IMR-90 (cell line): ENCODE results near the gene PLEKHA8. TPM values are rescaled to one million over a fixed set of nuclear protein-coding genes. Genes with fewer than 3 reads are reported as not detected.

Source experiments
- ATAC-seq: fragments of 200-7000 bp; cut with Tn5 transposase; 2 replicates; pipeline ENCODE4 v1.9.1; 2020; ENCODE audit warnings: low read depth, mild to moderate bottlenecking, moderate library complexity
- BruUV-seq: library from RNA; stranded (reverse); fragments of 400-500 nt; replicated peaks from 2 replicates; lab custom pipeline; 2021; lab: Mats Ljungman, UMichigan
- CTCF ChIA-PET: fragments of 300-600 bp; formaldehyde crosslinking; extraction: SDS; loops from one replicate; lab custom pipeline; 2021; ENCODE audit warnings: antibody characterized with exemption; lab: Yijun Ruan, JAX
- POLR2A ChIA-PET: fragments of 300-600 bp; sonication (Branson Sonifier 250); formaldehyde crosslinking; loops from one replicate; lab custom pipeline; 2022; ENCODE audit warnings: antibody characterized with exemption; ENCODE audit not compliant: unreplicated experiment; lab: Charles Lee
- DNase-seq: peaks from one replicate; pipeline ENCODE4 v3.0.0; 2013
- H2AFZ ChIP-seq: replicated peaks from 2 replicates; pipeline ENCODE3; 2013; ENCODE audit warnings: low read length, mild to moderate bottlenecking; ENCODE audit not compliant: poor library complexity
- H2AK5ac ChIP-seq: 2 replicates; pipeline ENCODE4 v1.6.1; 2013; ENCODE audit warnings: low read depth, low read length, inconsistent platforms
- H2AK9ac ChIP-seq: replicated peaks from 2 replicates; pipeline ENCODE3; 2013; ENCODE audit warnings: mild to moderate bottlenecking, low read depth, low read length, moderate library complexity; ENCODE audit not compliant: poor library complexity
- H2BK120ac ChIP-seq: 2 replicates; pipeline ENCODE4 v1.6.1; 2013; ENCODE audit warnings: low read depth, low read length, inconsistent platforms
- H2BK15ac ChIP-seq: 3 replicates; pipeline ENCODE4 v1.6.1; 2013; ENCODE audit warnings: low read depth, low read length, inconsistent platforms
- H2BK20ac ChIP-seq: 2 replicates; pipeline ENCODE4 v1.6.1; 2013; ENCODE audit warnings: low read depth, mild to moderate bottlenecking, inconsistent platforms, low read length, moderate library complexity
- H2BK5ac ChIP-seq: 2 replicates; pipeline ENCODE4 v1.6.1; 2013; ENCODE audit warnings: mild to moderate bottlenecking, low read depth, low read length, inconsistent platforms; ENCODE audit not compliant: poor library complexity, severe bottlenecking
- H3K14ac ChIP-seq: replicated peaks from 2 replicates; pipeline ENCODE4 v1.6.1; 2013; ENCODE audit warnings: low read depth, low read length, inconsistent platforms
- H3K18ac ChIP-seq: 2 replicates; pipeline ENCODE4 v1.6.1; 2013; ENCODE audit warnings: low read depth, low read length, control low read depth
- H3K23ac ChIP-seq: 2 replicates; pipeline ENCODE4 v1.6.1; 2013; ENCODE audit warnings: low read depth, low read length, inconsistent platforms
- H3K27ac ChIP-seq: 2 replicates; pipeline ENCODE4 v1.5.1; 2013; ENCODE audit warnings: mild to moderate bottlenecking, control low read depth, low read length; ENCODE audit not compliant: insufficient read depth
- H3K27me3 ChIP-seq: 2 replicates; pipeline ENCODE4 v1.6.1; 2013; ENCODE audit warnings: low read length; ENCODE audit not compliant: control insufficient read depth, insufficient read depth
- H3K36me3 ChIP-seq: 2 replicates; pipeline ENCODE4 v1.6.1; 2013; ENCODE audit warnings: low read length, mixed read lengths; ENCODE audit not compliant: control insufficient read depth, insufficient read depth
- H3K4ac ChIP-seq: 2 replicates; pipeline ENCODE4 v1.6.1; 2013; ENCODE audit warnings: low read depth, low read length, inconsistent platforms
- H3K4me1 ChIP-seq: 2 replicates; pipeline ENCODE4 v1.6.1; 2013; ENCODE audit warnings: low read length, mixed read lengths; ENCODE audit not compliant: control insufficient read depth, insufficient read depth
- H3K4me2 ChIP-seq: 2 replicates; pipeline ENCODE4 v1.6.1; 2013; ENCODE audit warnings: low read depth, mild to moderate bottlenecking, control low read depth, low read length, moderate library complexity
- H3K4me3 ChIP-seq: 2 replicates; pipeline ENCODE4 v1.5.1; 2013; ENCODE audit warnings: low read depth, mild to moderate bottlenecking, control low read depth, low read length, moderate library complexity; ENCODE audit not compliant: insufficient read depth
- H3K56ac ChIP-seq: 2 replicates; pipeline ENCODE4 v1.6.1; 2013; ENCODE audit warnings: low read length, inconsistent platforms; ENCODE audit not compliant: insufficient read depth; ENCODE audit errors: extremely low read depth
- H3K79me1 ChIP-seq, 2 experiments: 2 replicates each; pipeline ENCODE4 v1.6.1; 2013; ENCODE audit warnings: low read length in 2 of 2, inconsistent platforms in 1 of 2, low read depth in 1 of 2
- H3K9ac ChIP-seq: 2 replicates; pipeline ENCODE4 v1.6.1; 2013; ENCODE audit warnings: low read depth, low read length, control low read depth
- H3K9me1 ChIP-seq: 2 replicates; pipeline ENCODE4 v1.6.1; 2013; ENCODE audit warnings: low read length, inconsistent platforms; ENCODE audit not compliant: insufficient read depth
- H3K9me3 ChIP-seq: 2 replicates; pipeline ENCODE4 v1.6.1; 2013; ENCODE audit warnings: low read length; ENCODE audit not compliant: control insufficient read depth, insufficient read depth
- H4K20me1 ChIP-seq: 2 replicates; pipeline ENCODE4 v1.6.1; 2013; ENCODE audit warnings: low read length, inconsistent platforms; ENCODE audit not compliant: insufficient read depth
- H4K5ac ChIP-seq: 2 replicates; pipeline ENCODE4 v1.6.1; 2013; ENCODE audit warnings: mild to moderate bottlenecking, low read depth, low read length, control low read depth
- H4K8ac ChIP-seq, 2 experiments: 2 replicates each; pipeline ENCODE4 v1.6.1; 2013; ENCODE audit warnings: low read depth in 2 of 2, low read length in 2 of 2, control low read depth in 1 of 2, inconsistent platforms in 1 of 2
- H4K91ac ChIP-seq: 2 replicates; pipeline ENCODE4 v1.6.1; 2013; ENCODE audit warnings: low read depth, low read length, inconsistent platforms; ENCODE audit not compliant: insufficient read depth
- ELK1 ChIP-seq: fragments of 150-350 bp; IDR thresholded peaks from 2 replicates; pipeline ENCODE4 v1.6.1; 2016; ENCODE audit warnings: low read depth, mild to moderate bottlenecking, low read length, moderate library complexity, borderline replicate concordance
- NFE2L2 ChIP-seq: fragments of 150-350 bp; IDR thresholded peaks from 2 replicates; pipeline ENCODE4 v1.6.1; 2016; ENCODE audit warnings: low read depth, mild to moderate bottlenecking, low read length
- RAD21 ChIP-seq: IDR thresholded peaks from 2 replicates; pipeline ENCODE4 v1.6.1; 2012; ENCODE audit warnings: low read length, improper control_type of control experiment
- RFX5 ChIP-seq: IDR thresholded peaks from 2 replicates; pipeline ENCODE4 v1.8.0; 2012; ENCODE audit warnings: low read depth, mild to moderate bottlenecking, low read length, moderate library complexity
- USF2 ChIP-seq: fragments of 150-350 bp; IDR thresholded peaks from 2 replicates; pipeline ENCODE4 v1.6.1; 2017; ENCODE audit warnings: mild to moderate bottlenecking, antibody characterized with exemption, low read length, low read depth
- WGBS, 2 experiments: methylation state at CpG; one replicate each; pipeline versions ENCODE4 v1.1.5 to v1.1.7; 2013; ENCODE audit warnings: missing lambda C conversion rate in 2 of 2; ENCODE audit not compliant: insufficient read length in 1 of 2; ENCODE audit errors: extremely low coverage in 2 of 2; 5-methylcytosine and 5-hydroxymethylcytosine counted together
- dilution Hi-C: fragments of 300-500 bp; cut with HindIII; formaldehyde crosslinking; loops from one replicate; pipeline ENCODE4 v1.14.3; 2018; ENCODE audit warnings: low sequenced_read_pairs; ENCODE audit not compliant: unreplicated experiment
- in situ Hi-C: fragments of 300-500 bp; cut with MboI; formaldehyde crosslinking; loops from 3 replicates; pipeline ENCODE4 v1.14.3; 2019; ENCODE audit warnings: low sequenced_read_pairs, inconsistent platforms, mixed read lengths
- intact Hi-C: fragments of 100-400 bp; cut with micrococcal nuclease; formaldehyde crosslinking; loops from 2 replicates; pipeline ENCODE4 v1.10.0; 2022
- polyA plus RNA-seq, 3 experiments: library from polyadenylated mRNA; depleted of rRNA; stranded (reverse); fragments of >200 nt; gene quantifications; 2 replicates each; pipeline ENCODE4 v1.2.3, GENCODE V29; 2012; ENCODE audit warnings: low replicate concordance in 1 of 3
- total RNA-seq: library from RNA; depleted of rRNA; stranded (reverse); fragments of >200 nt; gene quantifications from 2 replicates; pipeline ENCODE4 v1.2.3, GENCODE V29; 2012

Gene PLEKHA8
- total and polyA plus RNA-seq, 2 of the 4 experiments (the other 2 are of a cell fraction), result 3.6 to 9.7 TPM

GRCh38 chr7:30149640-30150272 is 121.5 kb downstream of the PLEKHA8 start:
- BruUV-seq, result no TSS peak
- H3K4ac ChIP-seq, result no peak overlapping the region
- ChIA-PET POLR2A (no interaction called here), CTCF (no interaction called here)
- DNase-seq, result no peak
- no peak overlapping the region for H3K4me2 ChIP-seq
- H3K4me1 ChIP-seq, result peaks cover 3% of the 10 kb centered on the region; the same call in 1 of the 2 replicates
- no peak overlapping the region for H3K56ac ChIP-seq
- no peak overlapping the region for H2AK5ac ChIP-seq
- TF ChIP-seq NFE2L2 (no peak), RAD21 (no peak), ELK1 (no peak), USF2 (no peak), RFX5 (no peak)
- no peak overlapping the region for H3K9ac ChIP-seq
- H3K27me3 ChIP-seq, result no peaks in the 10 kb centered on the region
- no peak overlapping the region for H3K23ac ChIP-seq
- H4K91ac ChIP-seq, result no peak overlapping the region
- H4K8ac ChIP-seq, result no peak overlapping the region
- H3K79me1 ChIP-seq, result peaks cover 0 to 3% of the 10 kb centered on the region in 2 experiments; a peak in 2 of 4 replicates
- no peaks in the 10 kb centered on the region for H4K20me1 ChIP-seq
- WGBS, 2 experiments, result 93% methylated on average over 2 of the region's 7 CpGs; no CpG with 5 or more reads in 1 of the 2 experiments
- no peak overlapping the region for H3K18ac ChIP-seq
- no peak overlapping the region for H2BK5ac ChIP-seq
- H3K9me3 ChIP-seq, result no peaks in the 10 kb centered on the region
- ATAC-seq, result no peak
- no peak overlapping the region for H4K5ac ChIP-seq
- no peak overlapping the region for H2BK15ac ChIP-seq
- no peak overlapping the region for H3K14ac ChIP-seq
- no peak overlapping the region for H2BK20ac ChIP-seq
- intact Hi-C loops, result no loop called here
- no peak overlapping the region for H2BK120ac ChIP-seq
- no peaks in the 10 kb centered on the region for H3K9me1 ChIP-seq
- dilution Hi-C loops, result no loop called here
- peaks cover 3% of the 10 kb centered on the region for H3K36me3 ChIP-seq
- H2AFZ ChIP-seq, result no peak overlapping the region
- H2AK9ac ChIP-seq, result no peak overlapping the region
- in situ Hi-C loops, result no loop called here
- no peak overlapping the region for H3K27ac ChIP-seq
- H3K4me3 ChIP-seq, result no peak overlapping the region
